Measurements from ENCODE around the gene LTF. TPM values are rescaled to one million over a fixed set of nuclear protein-coding genes. Genes with fewer than 3 reads are reported as not detected.

LTF gene
- total RNA-seq, 6 experiments from 2014 or later, result 0.19 to 3.6 (median 2.0) TPM

DNA sequence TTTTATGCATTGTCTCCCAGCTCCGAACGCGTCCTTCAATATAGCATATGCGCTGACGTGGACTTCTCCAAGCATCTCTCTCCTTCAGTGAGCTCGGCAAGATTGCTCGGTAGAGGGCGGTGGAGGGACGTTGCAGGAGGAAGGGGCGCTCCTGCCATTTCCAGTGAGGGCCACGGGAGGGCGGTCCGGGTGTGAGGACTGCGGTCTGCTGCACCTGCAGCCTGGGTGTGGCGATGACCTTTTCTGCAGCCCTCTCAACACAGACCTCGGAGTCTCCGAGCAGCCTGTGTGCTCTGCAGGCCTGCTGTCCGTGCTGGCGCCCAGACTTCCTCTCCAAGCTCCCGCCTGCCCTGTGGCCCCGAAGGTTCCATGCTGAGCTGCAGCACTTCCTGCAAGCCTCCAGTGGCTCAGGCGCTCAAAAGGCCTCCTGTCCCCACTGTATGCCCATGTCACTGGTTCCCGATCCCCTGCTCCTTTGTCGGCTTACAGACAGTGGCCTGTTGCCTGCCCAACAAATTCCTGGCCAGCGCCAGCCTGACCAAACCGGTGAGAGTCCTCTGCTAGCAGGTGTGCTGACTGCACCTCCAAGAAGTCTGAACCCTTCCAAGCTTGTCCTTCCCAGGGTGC lies 24.1 kb upstream of the LTF start:
- no peak for TF ChIP-seq POLR2A (IDR thresholded peaks at IDR 0.05)
- TF ChIP-seq, protein P1, sequence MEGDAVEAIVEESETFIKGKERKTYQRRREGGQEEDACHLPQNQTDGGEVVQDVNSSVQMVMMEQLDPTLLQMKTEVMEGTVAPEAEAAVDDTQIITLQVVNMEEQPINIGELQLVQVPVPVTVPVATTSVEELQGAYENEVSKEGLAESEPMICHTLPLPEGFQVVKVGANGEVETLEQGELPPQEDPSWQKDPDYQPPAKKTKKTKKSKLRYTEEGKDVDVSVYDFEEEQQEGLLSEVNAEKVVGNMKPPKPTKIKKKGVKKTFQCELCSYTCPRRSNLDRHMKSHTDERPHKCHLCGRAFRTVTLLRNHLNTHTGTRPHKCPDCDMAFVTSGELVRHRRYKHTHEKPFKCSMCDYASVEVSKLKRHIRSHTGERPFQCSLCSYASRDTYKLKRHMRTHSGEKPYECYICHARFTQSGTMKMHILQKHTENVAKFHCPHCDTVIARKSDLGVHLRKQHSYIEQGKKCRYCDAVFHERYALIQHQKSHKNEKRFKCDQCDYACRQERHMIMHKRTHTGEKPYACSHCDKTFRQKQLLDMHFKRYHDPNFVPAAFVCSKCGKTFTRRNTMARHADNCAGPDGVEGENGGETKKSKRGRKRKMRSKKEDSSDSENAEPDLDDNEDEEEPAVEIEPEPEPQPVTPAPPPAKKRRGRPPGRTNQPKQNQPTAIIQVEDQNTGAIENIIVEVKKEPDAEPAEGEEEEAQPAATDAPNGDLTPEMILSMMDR (IDR thresholded peaks at IDR 0.05), result peak; percentile 100
- Histone ChIP-seq H3K36me3 (no peaks in the 10 kb centered on the region), H3K9me3 (no peaks in the 10 kb centered on the region), H3K4me3 (peak overlapping the region in 1 of 3 donors; percentile 10), H3K27me3 (no peaks in the 10 kb centered on the region), H3K4me1 (peaks cover 0 to 38% (median 17%) of the 10 kb centered on the region in 4 donors), H3K27ac (no peak overlapping the region)
- WGBS (ENCODE audit: insufficient coverage, low coverage, low lambda C conversion rate, missing lambda C conversion rate), result under 1% methylated on average over 15 of the region's 26 CpGs
- peak; percentile 95 to 96 (median 95) for DNase-seq
- ATAC-seq, result peak; percentile 90 to 97 (median 94)
- intact Hi-C loops (cut with DNase I), result loop anchor here in 1 of 2 donors (5.0 kb wide), 1 partner anchor 63 kb away; no protein-coding TSS in a partner anchor

GRCh38 chr3:46485779-46486175 lies 21.1 kb upstream of the LTF start:
- H3K27ac ChIP-seq, result no peak overlapping the region
- DNase-seq (peak in 1 of 3 donors; percentile 9), ATAC-seq (no peak)
- no peak overlapping the region for H3K4me3 ChIP-seq
- H3K36me3 ChIP-seq, result no peaks in the 10 kb centered on the region
- H3K27me3 ChIP-seq, result no peaks in the 10 kb centered on the region
- intact Hi-C loops (cut with DNase I), result loop anchor here in 1 of 2 donors (5.0 kb wide), 1 partner anchor 67 kb away; no protein-coding TSS in a partner anchor
- WGBS (ENCODE audit: insufficient coverage, low coverage, low lambda C conversion rate, missing lambda C conversion rate), result 76% methylated on average over 3 of the region's 4 CpGs
- H3K9me3 ChIP-seq, result no peaks in the 10 kb centered on the region
- TF ChIP-seq POLR2A (IDR thresholded peaks at IDR 0.05), result no peak
- TF ChIP-seq, protein P1 (IDR thresholded peaks at IDR 0.05), result no peak
- H3K4me1 ChIP-seq, result peaks cover 0 to 17% (median 10%) of the 10 kb centered on the region in 4 donors

- Histone ChIP-seq H3K9me3 (no peaks in the 10 kb centered on the region), H3K36me3 (no peaks in the 10 kb centered on the region), H3K27me3 (no peaks in the 10 kb centered on the region), H3K4me1 (peaks cover 0 to 11% (median 7%) of the 10 kb centered on the region in 4 donors), H3K27ac (no peak overlapping the region), H3K4me3 (no peak overlapping the region)
- DNase-seq (peak in 1 of 3 donors; percentile 30), ATAC-seq (no peak)
- WGBS (ENCODE audit: insufficient coverage, low coverage, low lambda C conversion rate, missing lambda C conversion rate), result 70% methylated on average over 2 of the region's 10 CpGs
- TF ChIP-seq, protein P1 (IDR thresholded peaks at IDR 0.05), result no peak
- TF ChIP-seq POLR2A (IDR thresholded peaks at IDR 0.05), result no peak
- intact Hi-C loops (cut with DNase I), result loop anchor here in 1 of 2 donors (5.0 kb wide), 1 partner anchor 67 kb away; no protein-coding TSS in a partner anchor
These were observed 20.4 kb upstream of the LTF start for GRCh38 chr3:46484911-46485778.

GRCh38 chr3:46484388-46484787 lies 19.7 kb upstream of the LTF start:
- Histone ChIP-seq H3K4me1 (peaks cover 0 to 7% (median 6%) of the 10 kb centered on the region in 4 donors), H3K36me3 (no peaks in the 10 kb centered on the region), H3K27me3 (no peaks in the 10 kb centered on the region), H3K27ac (no peak overlapping the region), H3K4me3 (no peak overlapping the region), H3K9me3 (no peaks in the 10 kb centered on the region)
- ATAC-seq (no peak), DNase-seq (peak in 1 of 3 donors; percentile 19)
- TF ChIP-seq POLR2A (IDR thresholded peaks at IDR 0.05), result no peak
- TF ChIP-seq, protein P1 (IDR thresholded peaks at IDR 0.05), result no peak
- WGBS (ENCODE audit: insufficient coverage, low coverage, low lambda C conversion rate, missing lambda C conversion rate), result 80% methylated on average over 1 of the region's 1 CpG
- intact Hi-C loops (cut with DNase I), result no loop called here

Data from right lobe of liver (tissue), 6 donors.